SU-DHL-6 (cell line): ENCODE data around the gene TMEM33.

Source experiments
- CTCF ChIP-seq: fragments of 200-600 bp; sonication (generic); IDR thresholded peaks from one replicate; pipeline ENCODE4 v1.5.1; 2017; ENCODE audit warnings: antibody characterized with exemption, mild to moderate bottlenecking, low read length, moderate library complexity; ENCODE audit not compliant: insufficient read depth, poor library complexity, severe bottlenecking
- EZH2phosphoT487 ChIP-seq: fragments of 200-600 bp; sonication (generic), shearing (Covaris generic); conservative IDR thresholded peaks from 2 replicates; pipeline ENCODE4 v1.6.1; 2018; ENCODE audit warnings: mild to moderate bottlenecking, antibody characterized with exemption, low read length, moderate library complexity, mixed read lengths

GRCh38 chr4:41982716-41983115, 47.5 kb downstream of the TMEM33 start:
- TF ChIP-seq CTCF (no peak), EZH2phosphoT487 (no peak)
